ENCODE measurements around the gene GASK1A. TPM values are rescaled to one million over a fixed set of nuclear protein-coding genes. Genes with fewer than 3 reads are reported as not detected.

GASK1A gene
- total and polyA plus RNA-seq, 2 of the 4 experiments (the other 2 are of a cell fraction), result 0.18 to 0.19 TPM

DNA sequence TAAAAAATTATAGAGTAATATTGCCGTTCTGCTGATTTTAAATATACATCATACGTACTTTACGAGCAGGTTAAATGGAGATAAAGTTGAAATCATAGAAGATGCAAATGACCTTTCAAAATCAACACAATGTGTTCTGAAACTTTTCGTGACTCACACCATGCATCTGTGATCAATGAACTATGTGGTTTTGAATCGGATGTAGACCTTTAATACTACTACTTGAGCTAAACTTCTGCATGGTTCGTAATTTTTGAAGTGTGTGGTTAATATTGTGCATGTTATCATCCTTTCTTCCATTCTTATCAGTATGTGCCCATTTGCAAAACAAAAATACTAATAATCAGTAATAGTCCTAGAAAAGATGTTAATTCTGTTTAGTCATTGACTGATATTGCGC, 58.9 kb downstream of the GASK1A start:
- no peak overlapping the region for H3K4me2 ChIP-seq (ENCODE audit: low read depth, low read length)
- H3K27ac ChIP-seq (ENCODE audit: insufficient read depth, low read length), result no peak overlapping the region
- no peaks in the 10 kb centered on the region for H3K4me1 ChIP-seq (ENCODE audit: control insufficient read depth, insufficient read depth, low read length)
- no peak overlapping the region for H3K18ac ChIP-seq (ENCODE audit: low read depth, low read length)
- H4K5ac ChIP-seq (ENCODE audit: low read depth, low read length), result no peak overlapping the region
- H2AK5ac ChIP-seq (ENCODE audit: low read depth, low read length), result no peak overlapping the region
- H3K79me1 ChIP-seq (ENCODE audit: low read depth in 1 of 2, low read length in 2 of 2), result no peaks in the 10 kb centered on the region
- H3K9me3 ChIP-seq (ENCODE audit: control insufficient read depth, insufficient read depth, low read length), result no peaks in the 10 kb centered on the region
- H3K27me3 ChIP-seq (ENCODE audit: control insufficient read depth, insufficient read depth, low read length), result peaks cover 6% of the 10 kb centered on the region
- H3K23ac ChIP-seq (ENCODE audit: low read depth, low read length), result no peak overlapping the region
- ChIA-PET CTCF (no interaction called here), POLR2A (ENCODE audit: unreplicated experiment) (no interaction called here)
- H3K9ac ChIP-seq (ENCODE audit: low read depth, low read length), result no peak overlapping the region
- no CpG with 5 or more reads among the region's 7 CpGs for WGBS, 2 experiments (ENCODE audit: extremely low coverage in 2 of 2, insufficient read length in 1 of 2)
- H3K56ac ChIP-seq (ENCODE audit: extremely low read depth, insufficient read depth, low read length), result no peak overlapping the region
- H2BK20ac ChIP-seq (ENCODE audit: low read depth, low read length), result no peak overlapping the region
- no peak for TF ChIP-seq MAFK (IDR thresholded peaks at IDR 0.05; ENCODE audit: low read depth, low read length)
- no peak for TF ChIP-seq SMC3 (IDR thresholded peaks at IDR 0.05; ENCODE audit: low read depth, low read length)
- no peak for TF ChIP-seq RCOR1 (IDR thresholded peaks at IDR 0.05; ENCODE audit: insufficient replicate concordance, low read length)
- H2AK9ac ChIP-seq (replicated peaks; ENCODE audit: low read depth, low read length, poor library complexity), result no peak overlapping the region
- H4K91ac ChIP-seq (ENCODE audit: insufficient read depth, low read depth, low read length), result no peak overlapping the region
- dilution Hi-C loops (cut with HindIII; ENCODE audit: low sequenced_read_pairs, unreplicated experiment) (no loop called here), intact Hi-C loops (cut with micrococcal nuclease) (no loop called here), in situ Hi-C loops (cut with MboI; ENCODE audit: low sequenced_read_pairs) (no loop called here)
- DNase-seq, result no peak
- H3K4me3 ChIP-seq (ENCODE audit: insufficient read depth, low read depth, low read length), result no peak overlapping the region
- no peak for ATAC-seq (ENCODE audit: low read depth)
- no peak overlapping the region for H4K8ac ChIP-seq (ENCODE audit: low read depth in 2 of 2, low read length in 2 of 2)
- no peak overlapping the region for H2BK5ac ChIP-seq (ENCODE audit: low read depth, low read length, poor library complexity, severe bottlenecking)
- BruUV-seq (replicated peaks), result no TSS peak
- no peak overlapping the region for H3K14ac ChIP-seq (replicated peaks; ENCODE audit: low read depth, low read length)
- H3K36me3 ChIP-seq (ENCODE audit: control insufficient read depth, insufficient read depth, low read length), result no peaks in the 10 kb centered on the region
- no peak overlapping the region for H2BK15ac ChIP-seq (ENCODE audit: low read depth, low read length)
- H3K4ac ChIP-seq (ENCODE audit: low read depth, low read length), result no peak overlapping the region
- H3K9me1 ChIP-seq (ENCODE audit: insufficient read depth, low read length), result no peaks in the 10 kb centered on the region
- no peak overlapping the region for H2AFZ ChIP-seq (replicated peaks; ENCODE audit: low read length, poor library complexity)
- no peaks in the 10 kb centered on the region for H4K20me1 ChIP-seq (ENCODE audit: insufficient read depth, low read length)
- no peak overlapping the region for H2BK120ac ChIP-seq (ENCODE audit: low read depth, low read length)

Measured in IMR-90 (cell line).